Right ventricle myocardium superior (tissue), 1 donor: ENCODE data around the gene PBX1. TPM values are rescaled to one million over a fixed set of nuclear protein-coding genes. Genes with fewer than 3 reads are reported as not detected.

Experiments used
- ATAC-seq: fragments of 200-7000 bp; cut with Tn5 transposase; one replicate; pipeline ENCODE4 v1.9.1; 2020; ENCODE audit warnings: mild to moderate bottlenecking; ENCODE audit not compliant: poor library complexity
- DNase-seq: peaks from one replicate; pipeline ENCODE4 v3.0.0-alpha.2; 2020
- intact Hi-C: fragments of 100-400 bp; cut with DNase I; formaldehyde crosslinking; loops from one replicate; pipeline ENCODE4 v1.11.2; 2022
- total RNA-seq: library from RNA; stranded (reverse); fragmentation: NEBNext Ultra II Directional; extraction: Animal tissue kit (Norgen Biotek cat#: 25700); gene quantifications from one replicate; pipeline ENCODE4 v1.2.1, GENCODE V29; 2021
- donor health status: DM: no; HTN: yes; CAD: no; lungs with severe emphysema.

The PBX1 gene
- total RNA-seq, 1 donor from 2014 or later: 69.1 TPM

- intact Hi-C loops: no loop called here
- ATAC-seq (no peak), DNase-seq (no peak)
Measured at GRCh38 chr1:164720440-164721227, 161.7 kb downstream of the PBX1 start.

DNA sequence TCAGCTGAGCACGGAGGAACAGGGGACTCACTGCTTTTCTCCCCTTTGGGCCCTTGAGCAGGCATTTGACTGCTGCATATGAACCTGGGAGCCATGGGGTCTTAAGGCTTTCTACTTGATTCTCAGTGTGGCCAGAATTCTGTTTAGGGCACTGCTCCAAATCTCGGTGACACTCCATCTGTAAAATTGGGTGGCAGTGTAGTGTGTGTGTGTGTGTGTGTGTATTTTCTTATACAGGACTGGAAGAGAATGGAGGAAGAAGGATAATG, 162.2 kb downstream of the PBX1 start:
- DNase-seq (no peak), ATAC-seq (no peak)
- intact Hi-C loops: no loop called here

- intact Hi-C loops: no loop called here
Measured at GRCh38 chr1:164723296-164723798, 164.4 kb downstream of the PBX1 start.

DNA sequence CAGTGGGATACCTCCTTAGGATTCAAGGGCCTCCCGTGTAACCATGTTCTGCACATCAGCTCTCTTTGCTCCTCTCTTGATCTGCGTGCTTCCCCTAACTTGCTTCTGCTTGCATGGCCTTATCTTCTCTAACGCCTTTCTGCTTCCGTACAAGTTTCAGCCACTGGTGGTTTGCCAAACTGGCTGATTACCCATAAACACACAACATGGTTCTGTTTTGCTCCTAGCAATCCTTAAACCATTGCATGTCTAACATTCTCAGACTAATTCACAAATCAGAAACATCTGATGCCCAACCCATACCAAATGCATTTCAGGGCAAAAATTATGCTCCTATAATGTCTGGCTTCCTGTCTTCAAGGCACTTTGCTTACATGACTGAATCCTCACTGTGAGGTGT, 166.4 kb downstream of the PBX1 start:
- intact Hi-C loops: no loop called here
- no peak for DNase-seq
- peak; percentile 36 for ATAC-seq

More at GRCh38 chr1:164723296-164723798, 164.4 kb downstream of the PBX1 start:
- ATAC-seq: peak; percentile 57
- peak; percentile 52 for DNase-seq

- ATAC-seq: no peak
- intact Hi-C loops: no loop called here
- no peak for DNase-seq
Measured at GRCh38 chr1:164726235-164726634, 167.3 kb downstream of the PBX1 start.

GRCh38 chr1:164728719-164729118, 169.7 kb downstream of the PBX1 start:
- DNase-seq (no peak), ATAC-seq (no peak)
- intact Hi-C loops: no loop called here

DNA sequence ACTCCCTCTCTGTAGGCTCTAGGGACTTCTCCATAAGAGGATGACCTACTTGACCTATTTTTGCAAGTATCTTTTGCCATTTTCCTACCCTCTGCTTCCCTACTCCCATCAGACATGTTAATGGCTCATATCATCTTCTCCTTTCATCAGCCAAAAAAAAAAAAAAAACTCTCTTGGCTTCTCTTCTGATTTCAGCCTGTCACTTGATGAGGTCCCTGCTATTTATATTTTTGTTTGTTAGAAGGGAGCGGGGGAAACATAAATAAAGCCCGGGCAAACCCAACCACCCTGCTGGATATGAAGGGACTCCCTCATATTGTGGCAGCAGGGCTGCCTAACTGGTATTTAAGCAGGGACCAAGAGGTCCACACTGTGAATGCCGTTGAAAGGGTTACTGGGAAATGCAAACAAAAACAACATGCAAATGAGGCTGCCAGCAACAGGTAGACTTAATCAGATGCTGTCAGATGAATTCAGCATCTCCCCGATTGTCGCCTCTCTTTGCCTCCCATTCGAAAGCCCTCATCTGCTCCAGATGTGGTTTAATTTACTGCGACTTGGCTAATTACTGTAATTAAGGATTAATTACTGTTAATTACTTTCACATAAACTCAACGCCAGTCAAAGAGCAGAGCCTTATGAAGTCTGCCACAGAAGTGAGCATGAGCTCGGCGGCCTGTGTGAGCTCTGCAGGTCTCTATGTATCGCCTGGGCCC, 172.3 kb downstream of the PBX1 start:
- ATAC-seq: peak; percentile 45
- intact Hi-C loops: no loop called here

DNA sequence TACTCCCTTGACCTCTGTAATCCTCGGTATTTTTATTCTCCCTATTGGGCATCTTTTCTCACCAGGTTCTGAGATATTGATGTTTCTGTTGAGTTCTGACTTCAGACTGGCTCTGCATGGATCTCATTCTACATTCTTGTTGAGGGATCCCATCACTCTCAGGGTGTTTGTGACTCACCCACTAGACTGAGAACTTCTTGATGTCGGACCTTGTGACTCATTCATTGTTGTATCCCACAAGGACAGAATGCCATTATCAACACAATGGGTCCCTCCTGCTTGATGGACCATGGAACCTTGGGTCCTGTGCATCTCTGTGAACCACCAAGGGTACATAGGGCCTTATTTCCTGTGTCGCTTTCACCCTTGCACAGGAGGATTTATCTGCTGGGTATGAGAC, 174.1 kb downstream of the PBX1 start:
- intact Hi-C loops: no loop called here
- DNase-seq: no peak
- ATAC-seq: no peak

More for the DNA sequence above, 172.3 kb downstream of the PBX1 start:
- no peak for DNase-seq

DNA sequence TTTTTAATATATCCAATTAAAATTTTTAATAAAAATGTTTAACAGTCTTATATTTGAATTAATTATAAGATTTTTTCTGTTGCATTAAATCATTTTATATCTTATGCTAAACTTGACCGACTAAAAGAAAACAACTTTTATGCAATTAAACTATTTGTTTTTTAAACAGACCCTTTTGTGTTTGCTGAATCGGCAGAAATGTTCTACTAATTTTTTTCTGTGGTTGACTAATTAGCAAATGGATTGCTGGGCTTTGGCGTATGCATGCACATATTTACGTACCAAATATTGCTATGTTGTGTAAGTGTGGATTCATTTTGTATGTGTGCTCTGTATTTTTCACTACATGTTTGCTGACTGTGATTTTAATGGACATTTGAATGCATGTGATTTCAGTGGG, 174.8 kb downstream of the PBX1 start:
- ATAC-seq: no peak
- no peak for DNase-seq
- intact Hi-C loops: no loop called here

DNA sequence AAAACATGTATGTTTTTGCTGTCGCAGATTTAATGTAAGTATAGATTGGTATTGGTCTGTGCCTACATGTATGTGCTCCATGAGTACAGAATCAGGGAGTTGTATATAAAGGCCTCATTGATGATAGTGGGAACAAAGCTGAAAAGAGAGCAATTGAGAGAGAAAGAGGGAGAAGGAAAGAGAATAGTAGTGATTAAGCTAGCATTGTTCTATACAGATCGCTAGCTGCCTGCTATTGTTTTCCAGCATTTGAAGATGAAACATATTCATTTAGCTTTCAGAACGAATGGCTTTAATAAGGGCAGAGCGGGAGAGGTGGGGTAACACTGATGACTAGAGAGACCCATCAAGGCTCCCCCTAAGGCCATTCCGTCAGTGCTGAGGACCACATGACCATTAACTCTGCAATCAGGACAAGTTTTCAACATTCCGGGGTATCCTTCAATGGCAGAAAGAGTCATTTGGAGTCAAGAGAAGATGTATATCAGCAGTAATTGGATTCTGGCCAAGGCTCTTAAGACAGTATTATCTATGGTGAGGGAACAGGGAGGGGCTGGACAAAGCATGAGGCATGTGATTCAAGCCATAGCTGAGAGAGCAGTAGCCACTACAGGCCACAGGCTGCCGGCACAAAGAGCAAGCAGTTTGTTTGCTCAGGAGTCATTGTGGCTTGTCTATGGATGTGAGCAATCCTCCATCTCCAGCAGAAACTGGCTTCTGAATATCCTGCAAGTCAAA, 176.5 kb downstream of the PBX1 start:
- intact Hi-C loops: no loop called here
- ATAC-seq (no peak), DNase-seq (no peak)

- no peak for DNase-seq
- intact Hi-C loops: no loop called here
- ATAC-seq: no peak
Measured at GRCh38 chr1:164736137-164736536, 177.2 kb downstream of the PBX1 start.

DNA sequence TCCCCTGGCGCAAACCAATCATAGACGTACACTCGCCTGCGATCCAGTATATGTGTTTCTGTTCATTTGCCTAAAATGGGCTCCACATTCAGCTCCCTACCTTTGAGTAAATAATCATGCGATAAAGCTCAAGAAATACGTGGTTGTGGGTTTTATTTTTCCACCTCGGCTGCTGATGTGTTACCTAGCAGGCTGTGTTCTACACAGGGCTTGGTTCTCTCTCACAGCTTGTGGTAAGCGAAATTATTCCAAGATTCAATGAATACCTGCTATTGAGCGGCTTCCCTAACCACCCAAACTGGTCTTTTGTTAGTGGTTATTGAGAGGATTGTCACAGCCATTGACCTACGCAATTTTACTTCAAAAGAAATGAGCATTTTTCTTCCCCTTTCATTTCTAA, 180.2 kb downstream of the PBX1 start:
- intact Hi-C loops: no loop called here
- DNase-seq (no peak), ATAC-seq (no peak)

DNA sequence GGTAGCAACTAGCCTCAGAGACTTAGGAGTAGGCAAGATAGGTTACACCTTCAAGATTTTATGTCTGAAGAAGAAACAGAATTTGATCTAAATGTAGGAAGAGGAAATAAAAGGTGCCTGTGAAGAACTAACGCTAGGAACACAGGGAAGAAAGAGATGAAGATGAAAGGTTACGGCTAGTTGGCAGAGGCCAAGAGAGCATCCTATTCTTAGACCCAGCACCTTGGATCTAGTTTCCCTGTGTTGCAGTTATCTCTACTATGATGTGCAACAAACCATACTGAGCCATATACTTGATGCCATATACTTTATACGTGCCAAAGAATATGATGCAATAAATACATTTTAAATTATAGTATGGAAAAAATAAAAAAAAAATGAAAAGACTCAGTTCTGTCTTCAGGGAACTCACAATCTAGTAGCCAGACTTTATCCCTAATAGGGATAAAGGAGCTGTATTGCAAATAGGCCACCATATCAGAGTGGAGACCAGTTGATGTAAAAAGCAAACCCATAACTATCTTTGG, 181.1 kb downstream of the PBX1 start:
- DNase-seq: no peak
- peak; percentile 44 for ATAC-seq
- intact Hi-C loops: no loop called here

DNA sequence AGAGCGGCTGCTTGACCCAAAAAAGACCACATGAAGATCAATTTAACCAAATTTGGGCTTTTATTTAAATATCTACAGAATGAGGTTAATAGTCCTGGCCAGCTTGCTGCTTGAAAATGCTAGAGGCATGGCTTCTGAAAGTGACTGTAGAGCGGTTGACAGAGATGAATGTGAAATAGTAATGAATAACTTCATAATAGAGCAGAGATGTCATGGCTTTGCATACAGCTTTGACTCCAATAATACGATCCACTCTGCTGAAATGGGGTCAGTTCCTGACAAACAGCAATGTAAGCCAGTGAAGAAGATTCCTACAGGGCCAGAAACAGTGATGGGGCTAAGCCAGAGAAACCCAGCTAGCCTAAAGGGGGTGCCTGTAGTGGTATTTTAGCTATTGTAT, 183.8 kb downstream of the PBX1 start:
- no peak for ATAC-seq
- DNase-seq: no peak
- intact Hi-C loops: no loop called here

- DNase-seq (no peak), ATAC-seq (no peak)
- intact Hi-C loops: no loop called here
Measured at GRCh38 chr1:164743976-164744375, 185.0 kb downstream of the PBX1 start.

DNA sequence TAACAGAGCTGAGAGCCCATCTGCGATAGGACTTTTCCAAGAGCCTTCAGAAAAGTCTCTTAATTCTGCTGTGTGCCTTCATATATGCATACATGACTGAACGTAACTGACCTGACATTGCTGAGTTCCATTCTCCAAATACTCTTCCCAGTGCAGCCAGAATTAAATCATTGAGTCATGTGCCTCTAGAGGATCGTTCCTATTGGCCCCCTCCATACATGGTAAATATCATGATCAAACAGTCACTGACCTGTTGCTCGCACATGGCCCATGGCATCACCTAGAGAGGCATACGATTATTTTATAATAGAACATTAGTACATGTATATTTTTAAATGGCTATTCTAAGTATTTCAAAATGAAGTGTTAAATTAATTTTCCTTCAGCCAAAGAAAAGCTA, 186.8 kb downstream of the PBX1 start:
- DNase-seq (no peak), ATAC-seq (no peak)
- intact Hi-C loops: no loop called here

DNA sequence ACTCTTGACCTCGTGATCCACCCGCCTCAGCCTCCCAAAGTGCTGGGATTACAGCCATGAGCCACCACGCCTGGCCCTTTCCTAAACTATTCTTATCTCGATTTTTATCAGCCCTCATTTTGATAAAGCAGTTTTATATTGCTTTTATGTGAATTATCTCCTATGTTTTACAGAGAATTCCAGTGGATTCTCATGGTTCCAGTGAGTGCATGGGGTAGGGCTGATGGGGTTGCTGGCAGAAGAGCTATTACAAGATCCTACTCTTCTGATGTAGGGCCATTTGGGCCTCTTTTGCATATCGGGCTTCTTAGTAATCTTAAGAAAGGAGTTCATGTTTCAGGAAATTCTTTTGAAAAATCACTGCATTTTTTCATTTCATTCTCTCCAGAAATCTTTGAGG, 187.6 kb downstream of the PBX1 start:
- DNase-seq: no peak
- intact Hi-C loops: no loop called here
- ATAC-seq: no peak

DNA sequence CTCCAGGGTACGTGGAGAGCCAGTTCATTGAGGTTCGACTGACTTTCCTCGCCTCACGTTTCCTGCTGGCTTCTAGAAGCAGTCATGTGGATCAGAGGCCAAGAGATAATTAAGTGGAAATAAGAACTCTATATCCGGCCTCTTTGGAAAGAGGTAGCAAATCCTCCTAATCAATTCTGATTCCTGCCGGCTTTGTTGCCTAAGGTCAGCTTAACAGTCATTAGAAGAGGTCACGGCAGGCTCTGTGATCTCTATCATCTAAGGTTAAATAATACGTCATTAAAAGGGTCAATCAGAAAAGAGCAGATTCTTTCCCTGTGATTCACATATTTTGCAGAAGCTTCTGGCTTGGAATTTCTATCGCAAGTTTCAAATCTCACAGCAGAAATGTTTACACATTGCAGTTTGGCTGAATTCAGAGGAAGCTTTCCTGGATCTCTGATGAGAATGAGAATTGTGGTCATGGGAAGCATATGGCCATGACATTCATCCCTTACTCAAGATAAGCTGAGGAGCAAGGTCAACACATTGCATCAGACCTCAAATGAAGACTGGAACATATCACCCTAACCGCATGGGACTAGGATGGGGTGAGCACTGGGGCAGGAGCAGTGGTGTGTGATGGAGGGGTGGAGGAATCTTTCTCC, 189.4 kb downstream of the PBX1 start:
- DNase-seq (peak; percentile 56), ATAC-seq (peak; percentile 87)
- intact Hi-C loops: no loop called here

DNA sequence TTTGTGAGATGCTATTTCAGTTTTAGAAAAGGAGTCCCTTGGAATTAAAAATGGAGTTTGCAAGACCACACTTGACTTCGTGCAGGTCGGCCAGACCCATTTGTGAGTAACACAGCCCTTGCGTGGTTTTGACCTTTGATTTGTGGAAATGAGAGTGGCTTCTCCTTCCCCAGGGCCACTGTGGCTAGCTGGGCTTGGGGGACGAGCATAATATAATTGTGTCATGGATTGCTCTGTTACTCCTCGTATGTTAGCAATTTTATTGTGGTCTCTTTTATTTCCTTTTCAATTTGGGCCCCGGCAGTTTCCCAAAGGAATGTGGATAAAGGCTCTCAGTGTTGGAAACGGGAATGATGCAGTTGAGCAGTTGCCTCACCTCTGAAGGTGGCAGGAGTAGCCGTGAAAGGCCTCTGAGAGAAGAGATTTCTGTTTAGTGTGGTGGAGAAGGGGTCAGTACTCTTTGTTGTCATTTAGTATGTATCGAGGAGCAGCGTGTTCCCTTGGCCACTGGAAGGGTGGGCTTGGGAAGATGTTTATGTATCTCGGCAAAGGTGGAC, 194.6 kb downstream of the PBX1 start:
- ATAC-seq: peak; percentile 25
- intact Hi-C loops: no loop called here

More for the DNA sequence above, 194.6 kb downstream of the PBX1 start:
- DNase-seq: no peak
